ENCODE data around the gene SLC35G2. TPM values are rescaled to one million over a fixed set of nuclear protein-coding genes. Genes with fewer than 3 reads are reported as not detected.
"Not testable (repeated sequence)": the region's sequence is repeated elsewhere in the genome, so short reads cannot be mapped to it uniquely, and the experiment has no call there.

The SLC35G2 gene
- total RNA-seq, 4 donors from 2014 or later, result 1.9 to 2.8 (median 2.7) TPM; not detected in 1

GRCh38 chr3:136901391-136901790 is 82.5 kb downstream of the SLC35G2 start:
- Histone ChIP-seq H3K4me1 (peaks cover 0 to 1% (median 0%) of the 10 kb centered on the region in 4 donors), H3K4me3 (no peak overlapping the region), H3K36me3 (no peaks in the 10 kb centered on the region), H3K9me3 (peaks cover 0 to 10% (median 0%) of the 10 kb centered on the region in 4 donors), H3K27ac (no peak overlapping the region), H3K27me3 (no peaks in the 10 kb centered on the region)
- DNase-seq, result no peak
- TF ChIP-seq POLR2A (IDR thresholded peaks at IDR 0.05), result no peak
- no peak for TF ChIP-seq CTCF (IDR thresholded peaks at IDR 0.05)

- not testable (repeated sequence) for H3K36me3 ChIP-seq, H3K27me3 ChIP-seq, DNase-seq, H3K4me3 ChIP-seq, H3K9me3 ChIP-seq, H3K27ac ChIP-seq, H3K4me1 ChIP-seq
Measured at GRCh38 chr3:136902530-136902929, 83.6 kb downstream of the SLC35G2 start.

- no peak overlapping the region for H3K27ac ChIP-seq
- no peak overlapping the region for H3K4me3 ChIP-seq
- no peak for DNase-seq
- peaks cover 0 to 8% (median 0%) of the 10 kb centered on the region in 4 donors for H3K4me1 ChIP-seq
- no peak for TF ChIP-seq POLR2A (IDR thresholded peaks at IDR 0.05)
- H3K27me3 ChIP-seq, result no peaks in the 10 kb centered on the region
- H3K9me3 ChIP-seq, result peaks cover 0 to 10% (median 0%) of the 10 kb centered on the region in 4 donors
- H3K36me3 ChIP-seq, result no peaks in the 10 kb centered on the region
Measured at GRCh38 chr3:136903899-136904298, 85.0 kb downstream of the SLC35G2 start.

GRCh38 chr3:136904746-136905145 is 85.8 kb downstream of the SLC35G2 start:
- no peaks in the 10 kb centered on the region for H3K27me3 ChIP-seq
- peaks cover 0 to 10% (median 0%) of the 10 kb centered on the region in 4 donors for H3K9me3 ChIP-seq
- H3K4me1 ChIP-seq, result peaks cover 0 to 8% (median 0%) of the 10 kb centered on the region in 4 donors
- no peak overlapping the region for H3K4me3 ChIP-seq
- TF ChIP-seq POLR2A (IDR thresholded peaks at IDR 0.05) (no peak), CTCF (IDR thresholded peaks at IDR 0.05) (no peak)
- H3K36me3 ChIP-seq, result no peaks in the 10 kb centered on the region
- no peak overlapping the region for H3K27ac ChIP-seq
- DNase-seq, result no peak

Other genes with a start within 250 kb of the SLC35G2 start
- 10 to 100 TPM; 22.6 to 91.6 (median 35.2) TPM for gene STAG1, start 66.7 kb upstream of the SLC35G2 start, total RNA-seq
- gene NCK1, start 43.1 kb downstream of the SLC35G2 start, total RNA-seq, result 10 to 100 TPM; 11.9 to 48.7 (median 33.5) TPM
- gene IL20RB, start 138.9 kb downstream of the SLC35G2 start, total RNA-seq, result 1 to 10 TPM in 2 of 4 donors, under 1 TPM in 2; 0.54 to 1.7 (median 0.81) TPM

All from Peyer's patch (tissue), 4 donors.